ENCODE results near the gene IFT43.

GRCh38 chr14:76112889-76113624, 127.5 kb downstream of the IFT43 start:
- TF ChIP-seq EZH2phosphoT487 (IDR thresholded peaks at IDR 0.05; ENCODE audit: borderline replicate concordance) (no peak), RAD21 (IDR thresholded peaks at IDR 0.05; ENCODE audit: low read depth) (no peak), POLR2A (IDR thresholded peaks at IDR 0.05; ENCODE audit: borderline replicate concordance, extremely low read depth, insufficient read depth, insufficient read length) (no peak), CTCF (IDR thresholded peaks at IDR 0.05 in 2 of 3, conservative IDR thresholded peaks at IDR 0.05 in 1 of 3; ENCODE audit: borderline replicate concordance in 1 of 3, insufficient read depth in 1 of 3, low read depth in 2 of 3, low read length in 2 of 3) (no peak), ATF3 (IDR thresholded peaks at IDR 0.05) (no peak), EZH2 (IDR thresholded peaks at IDR 0.05) (no peak), POLR2AphosphoS5 (IDR thresholded peaks at IDR 0.05; ENCODE audit: low read depth, low read length) (no peak), MAX (IDR thresholded peaks at IDR 0.05) (no peak), EGR1 (IDR thresholded peaks at IDR 0.05; ENCODE audit: low read depth) (no peak), CBX3 (IDR thresholded peaks at IDR 0.05; ENCODE audit: low read depth) (no peak), ZNF274 (IDR thresholded peaks at IDR 0.05; ENCODE audit: low read depth, low read length) (no peak), REST (IDR thresholded peaks at IDR 0.05; ENCODE audit: low read depth) (no peak), JUND (IDR thresholded peaks at IDR 0.05) (no peak), SIN3A (IDR thresholded peaks at IDR 0.05; ENCODE audit: low read depth) (no peak)

Data from HCT116 (cell line).